SU-DHL-6 (cell line): ENCODE measurements around the gene EBPL.

ENCODE experiments used
- H2AFZ ChIP-seq: fragments of 200-600 bp; sonication (generic); 2 replicates; pipeline ENCODE4 v1.6.1; 2014; ENCODE audit warnings: low read depth, mild to moderate bottlenecking, moderate library complexity, mixed read lengths, antibody characterized with exemption, low read length; ENCODE audit not compliant: severe bottlenecking
- H3F3A ChIP-seq: fragments of 200-600 bp; shearing (Covaris generic); 2 replicates; pipeline ENCODE4 v1.6.0; 2016; ENCODE audit warnings: antibody characterized with exemption, mild to moderate bottlenecking; ENCODE audit not compliant: insufficient read depth
- H3K27ac ChIP-seq: fragments of 200-600 bp; sonication (generic); 2 replicates; pipeline ENCODE4 v1.5.1; 2016; ENCODE audit warnings: low read depth, mild to moderate bottlenecking, low read length, moderate library complexity, mixed read lengths
- H3K27me3 ChIP-seq: fragments of 200-600 bp; sonication (generic), shearing (Covaris generic); 2 replicates; pipeline ENCODE4 v1.6.0; 2014; ENCODE audit warnings: mild to moderate bottlenecking, low read length
- H3K36me3 ChIP-seq: fragments of 200-600 bp; sonication (generic); 2 replicates; pipeline ENCODE4 v1.6.1; 2014; ENCODE audit warnings: mild to moderate bottlenecking, low read length, mixed read lengths
- H3K4me2 ChIP-seq: fragments of 300-600, 200-600 bp; shearing (Covaris generic), sonication (generic); 2 replicates; pipeline ENCODE4 v1.6.0; 2014; ENCODE audit warnings: low read length, low read depth, mild to moderate bottlenecking; ENCODE audit not compliant: poor library complexity, severe bottlenecking
- H3K4me3 ChIP-seq: fragments of 200-600 bp; sonication (generic); 2 replicates; pipeline ENCODE4 v1.5.1; 2014; ENCODE audit warnings: antibody characterized with exemption, low read length, mild to moderate bottlenecking, mixed read lengths; ENCODE audit not compliant: insufficient read depth, poor library complexity, severe bottlenecking
- H3K79me2 ChIP-seq: fragments of 200-600 bp; sonication (generic); 2 replicates; pipeline ENCODE4 v1.6.1; 2014; ENCODE audit warnings: mild to moderate bottlenecking, low read length, moderate library complexity; ENCODE audit not compliant: insufficient read depth
- H3K9ac ChIP-seq: fragments of 200-600 bp; sonication (generic); 2 replicates; pipeline ENCODE4 v1.7.0; 2014; ENCODE audit warnings: mild to moderate bottlenecking, low read length
- H3K9me2 ChIP-seq: fragments of 200-600 bp; sonication (generic); replicated peaks from 2 replicates; pipeline ENCODE4 v1.6.1; 2014; ENCODE audit warnings: low read length; ENCODE audit not compliant: insufficient read depth
- H3K9me3 ChIP-seq: fragments of 200-600 bp; sonication (generic); 2 replicates; pipeline ENCODE4 v1.6.1; 2014; ENCODE audit warnings: low read length, mixed read lengths; ENCODE audit not compliant: insufficient read depth
- H4K20me1 ChIP-seq: fragments of 200-600 bp; sonication (generic); 2 replicates; pipeline ENCODE4 v1.6.1; 2014; ENCODE audit warnings: low read depth, mild to moderate bottlenecking, antibody characterized with exemption, low read length, moderate library complexity, mixed read lengths
- CTCF ChIP-seq: fragments of 200-600 bp; sonication (generic); IDR thresholded peaks from one replicate; pipeline ENCODE4 v1.5.1; 2017; ENCODE audit warnings: antibody characterized with exemption, mild to moderate bottlenecking, low read length, moderate library complexity; ENCODE audit not compliant: insufficient read depth, poor library complexity, severe bottlenecking
- EZH2phosphoT487 ChIP-seq: fragments of 200-600 bp; sonication (generic), shearing (Covaris generic); conservative IDR thresholded peaks from 2 replicates; pipeline ENCODE4 v1.6.1; 2018; ENCODE audit warnings: mild to moderate bottlenecking, antibody characterized with exemption, low read length, moderate library complexity, mixed read lengths

Gene EBPL

GRCh38 chr13:49633710-49634109, 57.6 kb downstream of the EBPL start:
- TF ChIP-seq EZH2phosphoT487 (no peak), CTCF (no peak)
- H3K9me2 ChIP-seq, result no peaks in the 10 kb centered on the region
- no peak overlapping the region for H3K9ac ChIP-seq

GRCh38 chr13:49632156-49632555, 59.1 kb downstream of the EBPL start:
- Histone ChIP-seq H3K36me3 (no peaks in the 10 kb centered on the region), H3F3A (no peaks in the 10 kb centered on the region), H3K9me3 (no peaks in the 10 kb centered on the region), H3K79me2 (peaks cover 44% of the 10 kb centered on the region), H3K4me3 (no peak overlapping the region), H3K27ac (no peak overlapping the region), H3K4me2 (no peak overlapping the region), H2AFZ (no peak overlapping the region), H3K9me2 (no peaks in the 10 kb centered on the region), H3K9ac (no peak overlapping the region), H4K20me1 (no peaks in the 10 kb centered on the region), H3K27me3 (no peaks in the 10 kb centered on the region)
- TF ChIP-seq EZH2phosphoT487, result no peak
- TF ChIP-seq CTCF, result no peak

More at GRCh38 chr13:49633710-49634109, 57.6 kb downstream of the EBPL start:
- no peaks in the 10 kb centered on the region for H4K20me1 ChIP-seq
- no peaks in the 10 kb centered on the region for H3K9me3 ChIP-seq
- no peaks in the 10 kb centered on the region for H3F3A ChIP-seq
- H3K4me2 ChIP-seq, result no peak overlapping the region
- no peak overlapping the region for H3K27ac ChIP-seq
- H3K79me2 ChIP-seq, result peaks cover 40% of the 10 kb centered on the region
- no peaks in the 10 kb centered on the region for H3K36me3 ChIP-seq
- H3K27me3 ChIP-seq, result no peaks in the 10 kb centered on the region
- H3K4me3 ChIP-seq, result no peak overlapping the region
- no peak overlapping the region for H2AFZ ChIP-seq

GRCh38 chr13:49630580-49630979, 60.7 kb downstream of the EBPL start:
- no peak overlapping the region for H3K4me2 ChIP-seq

More at GRCh38 chr13:49630580-49630979, 60.7 kb downstream of the EBPL start:
- Histone ChIP-seq H2AFZ (no peak overlapping the region), H3K4me3 (no peak overlapping the region), H3K27me3 (no peaks in the 10 kb centered on the region), H4K20me1 (no peaks in the 10 kb centered on the region), H3K9ac (no peak overlapping the region), H3K9me3 (no peaks in the 10 kb centered on the region), H3K9me2 (no peaks in the 10 kb centered on the region), H3F3A (no peaks in the 10 kb centered on the region; the same call in 1 of the 2 replicates), H3K36me3 (no peaks in the 10 kb centered on the region), H3K79me2 (peaks cover 44% of the 10 kb centered on the region), H3K27ac (no peak overlapping the region)
- no peak for TF ChIP-seq CTCF
- TF ChIP-seq EZH2phosphoT487, result no peak
